Prostate gland (tissue), 2 donors: ENCODE data around the gene ZNF503. TPM values are rescaled to one million over a fixed set of nuclear protein-coding genes. Genes with fewer than 3 reads are reported as not detected.

Source experiments
- DNase-seq: peaks from one replicate; pipeline ENCODE4 v3.0.0-alpha.2; 2019; ENCODE audit warnings: low spot score
- H3K27ac ChIP-seq, 2 donors: fragments of 200-600 bp; sonication (generic); 2 replicates each; pipeline ENCODE4 v1.5.1; 2017 to 2019
- H3K27me3 ChIP-seq: fragments of 200-600 bp; sonication (generic); replicated peaks from 2 replicates; pipeline ENCODE4 v1.5.1; 2019; ENCODE audit not compliant: insufficient read depth
- H3K36me3 ChIP-seq, 2 donors: fragments of 200-600 bp; sonication (generic); 1 replicate in 1 of 2; 2 replicates in 1 of 2; pipeline versions ENCODE4 v1.5.1 to v1.8.1; 2017 to 2019
- H3K4me1 ChIP-seq: fragments of 200-600 bp; sonication (generic); replicated peaks from 2 replicates; pipeline ENCODE4 v1.5.1; 2019
- H3K4me3 ChIP-seq, 2 donors: fragments of 200-600 bp; sonication (generic); 2 replicates each; pipeline ENCODE4 v1.5.1; 2017 to 2019
- H3K9me3 ChIP-seq: fragments of 200-600 bp; sonication (generic); 2 replicates; pipeline ENCODE4 v1.5.1; 2017
- POLR2A ChIP-seq: fragments of 450-650 bp; IDR thresholded peaks from one replicate; pipeline ENCODE4 v1.6.1; 2016; ENCODE audit warnings: antibody characterized with exemption, mild to moderate bottlenecking
- POLR2AphosphoS5 ChIP-seq: sonication (generic); formaldehyde crosslinking; IDR thresholded peaks from one replicate; pipeline ENCODE4 v1.6.1; 2017; ENCODE audit warnings: antibody characterized with exemption
- WGBS: methylation state at CpG from one replicate; pipeline ENCODE4 v1.1.5; 2018; 5-methylcytosine and 5-hydroxymethylcytosine counted together
- intact Hi-C: fragments of 100-400 bp; cut with DNase I; formaldehyde crosslinking; loops from one replicate; pipeline ENCODE4 v1.14.2; 2022
- total RNA-seq, 2 donors: library from RNA; depleted of rRNA; stranded (reverse); fragments of >200 nt; gene quantifications; one replicate each; pipeline ENCODE4 v1.1.0, GENCODE V29; 2016
- TF ChIP-seq, protein P1 (sequence below), 4 experiments: fragments of 200-600 bp in 2 of 4; fragments of 450-650 bp in 2 of 4; sonication (generic) in 2 of 4; IDR thresholded peaks; 1 replicate in 3 of 4; 2 replicates in 1 of 4; pipeline ENCODE4 v1.5.1; 2016 to 2019; ENCODE audit warnings: antibody characterized with exemption in 4 of 4, mild to moderate bottlenecking in 2 of 4, moderate library complexity in 2 of 4

ZNF503 gene
- total RNA-seq, 2 donors from 2014 or later, result 23.9 to 33.7 TPM

DNA sequence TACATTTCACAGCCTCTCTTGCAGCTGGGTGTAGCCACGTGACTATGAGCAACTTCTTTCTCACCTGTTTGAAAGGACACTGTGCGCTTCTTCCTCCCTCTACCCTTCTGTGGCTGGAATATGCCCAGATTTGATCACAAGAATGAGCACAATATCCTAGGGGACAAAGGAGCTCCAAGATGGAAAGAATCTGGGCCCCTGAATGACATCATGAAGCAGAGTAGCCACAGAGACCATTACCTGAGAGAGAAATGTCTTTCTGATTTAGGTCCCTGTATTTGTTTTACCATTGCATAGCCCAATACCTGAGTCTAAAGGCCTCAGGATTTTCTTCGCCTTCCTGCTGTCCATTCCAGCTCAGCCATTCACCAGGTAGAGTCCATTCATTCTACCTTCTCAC lies 15.4 kb downstream of the ZNF503 start:
- Histone ChIP-seq H3K9me3 (no peaks in the 10 kb centered on the region), H3K4me3 (no peak overlapping the region), H3K36me3 (no peaks in the 10 kb centered on the region), H3K27me3 (no peaks in the 10 kb centered on the region), H3K27ac (no peak overlapping the region), H3K4me1 (no peaks in the 10 kb centered on the region)
- TF ChIP-seq, protein P1, sequence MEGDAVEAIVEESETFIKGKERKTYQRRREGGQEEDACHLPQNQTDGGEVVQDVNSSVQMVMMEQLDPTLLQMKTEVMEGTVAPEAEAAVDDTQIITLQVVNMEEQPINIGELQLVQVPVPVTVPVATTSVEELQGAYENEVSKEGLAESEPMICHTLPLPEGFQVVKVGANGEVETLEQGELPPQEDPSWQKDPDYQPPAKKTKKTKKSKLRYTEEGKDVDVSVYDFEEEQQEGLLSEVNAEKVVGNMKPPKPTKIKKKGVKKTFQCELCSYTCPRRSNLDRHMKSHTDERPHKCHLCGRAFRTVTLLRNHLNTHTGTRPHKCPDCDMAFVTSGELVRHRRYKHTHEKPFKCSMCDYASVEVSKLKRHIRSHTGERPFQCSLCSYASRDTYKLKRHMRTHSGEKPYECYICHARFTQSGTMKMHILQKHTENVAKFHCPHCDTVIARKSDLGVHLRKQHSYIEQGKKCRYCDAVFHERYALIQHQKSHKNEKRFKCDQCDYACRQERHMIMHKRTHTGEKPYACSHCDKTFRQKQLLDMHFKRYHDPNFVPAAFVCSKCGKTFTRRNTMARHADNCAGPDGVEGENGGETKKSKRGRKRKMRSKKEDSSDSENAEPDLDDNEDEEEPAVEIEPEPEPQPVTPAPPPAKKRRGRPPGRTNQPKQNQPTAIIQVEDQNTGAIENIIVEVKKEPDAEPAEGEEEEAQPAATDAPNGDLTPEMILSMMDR (IDR thresholded peaks at IDR 0.05), result no peak
- WGBS, result 98% methylated on average over 3 of the region's 3 CpGs
- intact Hi-C loops, result no loop called here
- DNase-seq, result no peak

DNA sequence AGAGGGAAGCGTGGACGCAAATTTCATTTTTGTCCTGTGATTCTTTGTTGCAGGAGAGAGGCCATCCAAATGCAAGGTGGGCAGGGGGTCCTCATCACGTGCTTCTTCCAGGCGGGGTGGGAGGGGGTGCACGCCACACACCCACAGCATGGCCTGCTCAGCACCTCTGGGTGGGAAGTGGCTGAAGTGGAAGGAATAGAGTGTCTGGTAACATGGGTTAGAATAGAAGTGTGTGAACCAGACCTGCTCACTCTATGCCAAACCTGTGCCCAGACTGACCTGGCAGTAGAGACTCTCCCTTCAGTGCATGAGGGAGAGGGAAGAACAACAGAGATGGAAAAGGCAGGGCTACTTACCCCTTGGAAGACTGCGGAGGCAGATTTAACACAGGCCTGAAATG lies 21.7 kb downstream of the ZNF503 start:
- no peaks in the 10 kb centered on the region for H3K36me3 ChIP-seq
- intact Hi-C loops, result loop anchor here (5.0 kb wide), 1 partner anchor 83 kb away; no protein-coding TSS in a partner anchor
- no peak for DNase-seq
- no peaks in the 10 kb centered on the region for H3K4me1 ChIP-seq
- H3K27ac ChIP-seq, result no peak overlapping the region
- TF ChIP-seq POLR2A, result no peak
- TF ChIP-seq, protein P1 (IDR thresholded peaks at IDR 0.05), result no peak
- no peak for TF ChIP-seq POLR2AphosphoS5
- no peaks in the 10 kb centered on the region for H3K27me3 ChIP-seq
- H3K4me3 ChIP-seq, result no peak overlapping the region
- WGBS, result 78% methylated on average over 6 of the region's 6 CpGs
- no peaks in the 10 kb centered on the region for H3K9me3 ChIP-seq

DNA sequence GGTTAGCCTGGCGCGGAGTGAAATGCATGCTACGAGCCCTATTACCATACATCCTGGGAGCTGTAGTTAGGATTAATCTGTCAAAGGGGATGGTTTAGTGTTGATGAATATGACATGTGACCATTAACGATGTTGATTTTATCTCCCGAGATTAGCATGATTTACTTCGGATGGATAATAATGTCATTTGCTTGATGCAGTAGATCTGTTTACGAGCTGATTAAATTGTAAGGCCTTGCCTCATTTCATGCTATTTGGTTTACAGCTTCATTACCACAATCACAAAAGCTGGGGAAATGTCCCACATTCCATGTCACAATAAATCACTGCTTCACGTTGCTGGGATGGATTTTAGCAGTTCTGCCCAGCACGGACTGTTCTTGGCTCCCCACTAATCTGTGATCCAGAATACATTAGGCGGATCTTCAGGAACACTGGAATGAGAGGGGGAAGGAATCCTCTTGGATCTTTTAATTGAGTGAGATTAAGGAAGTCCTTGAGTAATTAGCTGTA lies 22.3 kb downstream of the ZNF503 start:
- peak; percentile 81 for TF ChIP-seq POLR2AphosphoS5
- TF ChIP-seq, protein P1 (IDR thresholded peaks at IDR 0.05), result no peak
- WGBS, result 14% methylated on average over 10 of the region's 10 CpGs
- Histone ChIP-seq H3K9me3 (no peaks in the 10 kb centered on the region), H3K27me3 (no peaks in the 10 kb centered on the region), H3K27ac (no peak overlapping the region), H3K4me3 (no peak overlapping the region), H3K36me3 (no peaks in the 10 kb centered on the region), H3K4me1 (no peaks in the 10 kb centered on the region)
- DNase-seq, result peak; percentile 10
- intact Hi-C loops, result no loop called here

DNA sequence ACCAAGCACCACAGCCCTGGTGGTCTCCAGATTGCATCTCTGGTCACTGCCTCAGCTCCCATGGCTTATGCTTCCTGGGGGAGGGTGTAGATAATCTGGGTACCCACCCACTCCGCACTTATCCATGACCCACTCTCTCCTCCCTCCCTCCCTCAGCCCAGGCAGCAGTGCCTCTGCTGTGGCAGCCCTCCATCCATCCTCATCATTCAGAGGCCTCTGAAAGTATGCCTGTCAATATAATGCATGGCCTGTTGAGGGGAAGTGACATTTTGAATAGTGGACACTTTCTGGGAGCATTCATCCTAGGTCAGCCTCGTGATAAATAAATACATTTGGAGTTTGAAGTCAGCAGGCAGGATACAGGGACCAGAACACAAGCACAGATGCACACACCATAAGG lies 23.2 kb downstream of the ZNF503 start:
- H3K4me1 ChIP-seq, result no peaks in the 10 kb centered on the region
- 87% methylated on average over 2 of the region's 2 CpGs for WGBS
- DNase-seq, result no peak
- H3K4me3 ChIP-seq, result no peak overlapping the region
- H3K27me3 ChIP-seq, result no peaks in the 10 kb centered on the region
- H3K9me3 ChIP-seq, result no peaks in the 10 kb centered on the region
- no peak overlapping the region for H3K27ac ChIP-seq
- TF ChIP-seq, protein P1 (IDR thresholded peaks at IDR 0.05), result no peak
- TF ChIP-seq POLR2A, result no peak
- no peak for TF ChIP-seq POLR2AphosphoS5
- no peaks in the 10 kb centered on the region for H3K36me3 ChIP-seq
- intact Hi-C loops, result no loop called here

DNA sequence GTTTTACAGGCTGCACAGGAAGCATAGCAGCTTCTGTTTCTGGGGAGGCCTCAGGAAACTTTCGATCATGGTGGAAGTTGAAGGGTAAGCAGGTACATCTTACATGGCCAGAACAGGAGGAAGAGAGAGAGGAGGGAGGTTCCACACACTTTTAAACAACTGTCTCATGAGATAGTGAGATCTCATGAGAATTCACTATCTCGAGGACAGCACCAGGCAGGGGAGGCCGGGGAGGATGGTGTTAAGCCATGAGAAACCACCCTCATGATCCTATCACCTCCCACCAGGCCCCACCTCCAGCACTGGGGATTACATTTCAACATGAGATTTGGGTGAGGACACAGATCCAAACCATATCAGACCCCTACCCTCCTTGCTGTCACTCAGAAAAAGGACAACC lies 23.7 kb downstream of the ZNF503 start:
- 97% methylated on average over 3 of the region's 3 CpGs for WGBS
- Histone ChIP-seq H3K27ac (no peak overlapping the region), H3K4me1 (no peaks in the 10 kb centered on the region), H3K36me3 (no peaks in the 10 kb centered on the region), H3K27me3 (no peaks in the 10 kb centered on the region), H3K4me3 (no peak overlapping the region), H3K9me3 (no peaks in the 10 kb centered on the region)
- DNase-seq, result no peak
- TF ChIP-seq POLR2AphosphoS5, result no peak
- TF ChIP-seq POLR2A, result no peak
- TF ChIP-seq, protein P1 (IDR thresholded peaks at IDR 0.05), result no peak
- intact Hi-C loops, result no loop called here
